Left forelimb (tissue), 1 donor: ENCODE data around the gene DMRT1.
"Not testable (repeated sequence)": the region's sequence is repeated elsewhere in the genome, so short reads cannot be mapped to it uniquely, and the experiment has no call there.

Source experiments
- DNase-seq: peaks from one replicate; pipeline ENCODE4 v3.0.0-alpha.2; 2018; ENCODE audit warnings: low spot score

The DMRT1 gene

GRCh38 chr9:998299-999110 lies 157.0 kb downstream of the DMRT1 start:
- not testable (repeated sequence) for DNase-seq

GRCh38 chr9:1001838-1002237 lies 160.3 kb downstream of the DMRT1 start:
- DNase-seq: no peak

- no peak for DNase-seq
These were observed 161.2 kb downstream of the DMRT1 start for GRCh38 chr9:1002678-1003077.

- no peak for DNase-seq
These were observed 163.7 kb downstream of the DMRT1 start for GRCh38 chr9:1005043-1005667.

GRCh38 chr9:1007312-1007711 lies 165.8 kb downstream of the DMRT1 start:
- DNase-seq: no peak

GRCh38 chr9:1008216-1008615 lies 166.7 kb downstream of the DMRT1 start:
- no peak for DNase-seq

GRCh38 chr9:1009101-1009707 lies 167.7 kb downstream of the DMRT1 start:
- peak; percentile 91 for DNase-seq

- no peak for DNase-seq
These were observed 171.5 kb downstream of the DMRT1 start for GRCh38 chr9:1013021-1013420.

GRCh38 chr9:1014225-1014624 lies 172.7 kb downstream of the DMRT1 start:
- no peak for DNase-seq

GRCh38 chr9:1014640-1015039 lies 173.1 kb downstream of the DMRT1 start:
- DNase-seq: no peak

GRCh38 chr9:1018121-1018520 lies 176.6 kb downstream of the DMRT1 start:
- DNase-seq: no peak
